ENCODE data around the gene FOXQ1. TPM values are rescaled to one million over a fixed set of nuclear protein-coding genes. Genes with fewer than 3 reads are reported as not detected.

Gene FOXQ1
- total and polyA plus RNA-seq, 2 of the 13 experiments (the other 11 are each of a cell fraction or from before 2014, with no cell fraction given): 35.2 to 39.8 TPM

DNA sequence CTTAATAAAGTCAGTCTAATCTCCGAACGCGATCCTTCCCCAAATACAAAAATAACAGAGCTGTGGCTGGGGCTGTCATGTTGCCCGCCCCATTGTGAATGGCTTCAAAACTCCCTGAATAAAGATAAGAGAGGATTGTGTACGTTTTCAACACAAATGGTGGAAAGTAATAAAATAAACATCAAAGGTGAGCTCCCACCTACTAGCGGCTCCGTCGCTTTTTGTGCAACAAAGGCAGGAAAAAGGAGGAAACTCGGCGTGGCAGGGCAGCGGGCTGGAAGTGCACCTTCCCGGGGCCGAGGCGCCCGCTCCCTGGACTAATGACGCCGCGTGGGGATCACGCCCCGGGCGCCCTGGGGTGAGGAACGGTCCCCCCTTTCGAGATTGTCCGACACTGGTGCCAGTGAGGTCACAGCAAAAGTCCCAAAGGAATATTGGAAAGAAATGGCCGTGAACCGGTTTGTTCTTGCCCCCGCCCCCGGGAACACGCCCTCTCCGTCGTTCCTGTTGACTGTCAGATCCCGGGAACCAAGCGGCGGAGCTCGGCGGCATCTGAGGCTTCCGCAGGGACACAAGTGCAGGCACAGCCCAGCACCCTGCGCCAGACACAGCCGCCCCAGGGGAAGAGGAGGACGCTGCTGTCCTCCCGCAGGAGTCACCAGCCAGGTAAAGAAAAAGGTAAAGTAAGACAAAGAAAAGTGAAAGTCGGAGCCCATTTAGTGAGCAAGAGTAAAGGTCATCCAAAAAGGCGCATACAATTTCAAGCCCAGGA lies 1.1 kb upstream of the FOXQ1 start (continued):
- TF ChIP-seq, protein P1, sequence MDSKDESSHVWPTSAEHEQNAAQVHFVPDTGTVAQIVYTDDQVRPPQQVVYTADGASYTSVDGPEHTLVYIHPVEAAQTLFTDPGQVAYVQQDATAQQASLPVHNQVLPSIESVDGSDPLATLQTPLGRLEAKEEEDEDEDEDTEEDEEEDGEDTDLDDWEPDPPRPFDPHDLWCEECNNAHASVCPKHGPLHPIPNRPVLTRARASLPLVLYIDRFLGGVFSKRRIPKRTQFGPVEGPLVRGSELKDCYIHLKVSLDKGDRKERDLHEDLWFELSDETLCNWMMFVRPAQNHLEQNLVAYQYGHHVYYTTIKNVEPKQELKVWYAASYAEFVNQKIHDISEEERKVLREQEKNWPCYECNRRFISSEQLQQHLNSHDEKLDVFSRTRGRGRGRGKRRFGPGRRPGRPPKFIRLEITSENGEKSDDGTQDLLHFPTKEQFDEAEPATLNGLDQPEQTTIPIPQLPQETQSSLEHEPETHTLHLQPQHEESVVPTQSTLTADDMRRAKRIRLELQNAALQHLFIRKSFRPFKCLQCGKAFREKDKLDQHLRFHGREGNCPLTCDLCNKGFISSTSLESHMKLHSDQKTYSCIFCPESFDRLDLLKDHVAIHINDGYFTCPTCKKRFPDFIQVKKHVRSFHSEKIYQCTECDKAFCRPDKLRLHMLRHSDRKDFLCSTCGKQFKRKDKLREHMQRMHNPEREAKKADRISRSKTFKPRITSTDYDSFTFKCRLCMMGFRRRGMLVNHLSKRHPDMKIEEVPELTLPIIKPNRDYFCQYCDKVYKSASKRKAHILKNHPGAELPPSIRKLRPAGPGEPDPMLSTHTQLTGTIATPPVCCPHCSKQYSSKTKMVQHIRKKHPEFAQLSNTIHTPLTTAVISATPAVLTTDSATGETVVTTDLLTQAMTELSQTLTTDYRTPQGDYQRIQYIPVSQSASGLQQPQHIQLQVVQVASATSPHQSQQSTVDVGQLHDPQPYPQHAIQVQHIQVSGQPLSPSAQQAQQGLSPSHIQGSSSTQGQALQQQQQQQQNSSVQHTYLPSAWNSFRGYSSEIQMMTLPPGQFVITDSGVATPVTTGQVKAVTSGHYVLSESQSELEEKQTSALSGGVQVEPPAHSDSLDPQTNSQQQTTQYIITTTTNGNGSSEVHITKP (CRISPR knock-in tag; IDR thresholded peaks at IDR 0.05; ENCODE audit: low read depth): peak; percentile 59; the same call in 1 of the 2 replicates
- TF ChIP-seq FOXP1 (IDR thresholded peaks at IDR 0.05) (no peak), FOXP1 (CRISPR knock-in tag; IDR thresholded peaks at IDR 0.05) (no peak; the same call in none of the 2 replicates), SOX13 (IDR thresholded peaks at IDR 0.05) (no peak; the same call in 1 of the 2 replicates), SOX13 (CRISPR knock-in tag; conservative IDR thresholded peaks at IDR 0.05 in 1 of 2, IDR thresholded peaks at IDR 0.05 in 1 of 2) (peak in 1 of 2 experiments; percentile 37; a peak in 2 of 4 replicates), ZNF7 (CRISPR knock-in tag; IDR thresholded peaks at IDR 0.05) (peak; percentile 57; the same call in 1 of the 2 replicates), PITX1 (CRISPR knock-in tag; IDR thresholded peaks at IDR 0.05) (peak; percentile 59), ZBTB20 (CRISPR knock-in tag; IDR thresholded peaks at IDR 0.05; ENCODE audit: borderline replicate concordance, low read depth) (peak; percentile 51; the same call in 1 of the 2 replicates), ZNF326 (CRISPR knock-in tag; IDR thresholded peaks at IDR 0.05; ENCODE audit: borderline replicate concordance) (no peak), ZNF572 (CRISPR knock-in tag; IDR thresholded peaks at IDR 0.05) (no peak), SMARCC2 (IDR thresholded peaks at IDR 0.05) (no peak), ZNF616 (CRISPR knock-in tag; IDR thresholded peaks at IDR 0.05; ENCODE audit: low read depth) (peak; percentile 40; the same call in 1 of the 2 replicates), MAF1 (CRISPR knock-in tag; IDR thresholded peaks at IDR 0.05; ENCODE audit: borderline replicate concordance) (no peak), MED8 (CRISPR knock-in tag; IDR thresholded peaks at IDR 0.05; ENCODE audit: insufficient replicate concordance) (peak; percentile 87), RORA (CRISPR knock-in tag; IDR thresholded peaks at IDR 0.05) (no peak), KDM5B (CRISPR knock-in tag; IDR thresholded peaks at IDR 0.05; ENCODE audit: borderline replicate concordance) (no peak), RFX3 (CRISPR knock-in tag; IDR thresholded peaks at IDR 0.05) (no peak), MTA3 (CRISPR knock-in tag; IDR thresholded peaks at IDR 0.05) (no peak)
- TF ChIP-seq, protein P2, sequence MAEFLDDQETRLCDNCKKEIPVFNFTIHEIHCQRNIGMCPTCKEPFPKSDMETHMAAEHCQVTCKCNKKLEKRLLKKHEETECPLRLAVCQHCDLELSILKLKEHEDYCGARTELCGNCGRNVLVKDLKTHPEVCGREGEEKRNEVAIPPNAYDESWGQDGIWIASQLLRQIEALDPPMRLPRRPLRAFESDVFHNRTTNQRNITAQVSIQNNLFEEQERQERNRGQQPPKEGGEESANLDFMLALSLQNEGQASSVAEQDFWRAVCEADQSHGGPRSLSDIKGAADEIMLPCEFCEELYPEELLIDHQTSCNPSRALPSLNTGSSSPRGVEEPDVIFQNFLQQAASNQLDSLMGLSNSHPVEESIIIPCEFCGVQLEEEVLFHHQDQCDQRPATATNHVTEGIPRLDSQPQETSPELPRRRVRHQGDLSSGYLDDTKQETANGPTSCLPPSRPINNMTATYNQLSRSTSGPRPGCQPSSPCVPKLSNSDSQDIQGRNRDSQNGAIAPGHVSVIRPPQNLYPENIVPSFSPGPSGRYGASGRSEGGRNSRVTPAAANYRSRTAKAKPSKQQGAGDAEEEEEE (CRISPR knock-in tag; IDR thresholded peaks at IDR 0.05; ENCODE audit: borderline replicate concordance): no peak; the same call in 1 of the 2 replicates
- TF ChIP-seq, protein P3, sequence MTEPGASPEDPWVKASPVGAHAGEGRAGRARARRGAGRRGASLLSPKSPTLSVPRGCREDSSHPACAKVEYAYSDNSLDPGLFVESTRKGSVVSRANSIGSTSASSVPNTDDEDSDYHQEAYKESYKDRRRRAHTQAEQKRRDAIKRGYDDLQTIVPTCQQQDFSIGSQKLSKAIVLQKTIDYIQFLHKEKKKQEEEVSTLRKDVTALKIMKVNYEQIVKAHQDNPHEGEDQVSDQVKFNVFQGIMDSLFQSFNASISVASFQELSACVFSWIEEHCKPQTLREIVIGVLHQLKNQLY (CRISPR knock-in tag; IDR thresholded peaks at IDR 0.05): peak; percentile 38; the same call in 1 of the 2 replicates
- TF ChIP-seq, protein P4, sequence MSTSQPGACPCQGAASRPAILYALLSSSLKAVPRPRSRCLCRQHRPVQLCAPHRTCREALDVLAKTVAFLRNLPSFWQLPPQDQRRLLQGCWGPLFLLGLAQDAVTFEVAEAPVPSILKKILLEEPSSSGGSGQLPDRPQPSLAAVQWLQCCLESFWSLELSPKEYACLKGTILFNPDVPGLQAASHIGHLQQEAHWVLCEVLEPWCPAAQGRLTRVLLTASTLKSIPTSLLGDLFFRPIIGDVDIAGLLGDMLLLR (CRISPR knock-in tag; IDR thresholded peaks at IDR 0.05): peak; percentile 56
- TF ChIP-seq, protein P5, sequence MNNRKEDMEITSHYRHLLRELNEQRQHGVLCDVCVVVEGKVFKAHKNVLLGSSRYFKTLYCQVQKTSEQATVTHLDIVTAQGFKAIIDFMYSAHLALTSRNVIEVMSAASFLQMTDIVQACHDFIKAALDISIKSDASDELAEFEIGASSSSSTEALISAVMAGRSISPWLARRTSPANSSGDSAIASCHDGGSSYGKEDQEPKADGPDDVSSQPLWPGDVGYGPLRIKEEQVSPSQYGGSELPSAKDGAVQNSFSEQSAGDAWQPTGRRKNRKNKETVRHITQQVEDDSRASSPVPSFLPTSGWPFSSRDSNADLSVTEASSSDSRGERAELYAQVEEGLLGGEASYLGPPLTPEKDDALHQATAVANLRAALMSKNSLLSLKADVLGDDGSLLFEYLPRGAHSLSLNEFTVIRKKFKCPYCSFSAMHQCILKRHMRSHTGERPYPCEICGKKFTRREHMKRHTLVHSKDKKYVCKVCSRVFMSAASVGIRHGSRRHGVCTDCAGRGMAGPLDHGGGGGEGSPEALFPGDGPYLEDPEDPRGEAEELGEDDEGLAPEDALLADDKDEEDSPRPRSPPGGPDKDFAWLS (CRISPR knock-in tag; IDR thresholded peaks at IDR 0.05; ENCODE audit: borderline replicate concordance): peak; percentile 95
